Measurements from ENCODE around the gene MYOM1.

DNA sequence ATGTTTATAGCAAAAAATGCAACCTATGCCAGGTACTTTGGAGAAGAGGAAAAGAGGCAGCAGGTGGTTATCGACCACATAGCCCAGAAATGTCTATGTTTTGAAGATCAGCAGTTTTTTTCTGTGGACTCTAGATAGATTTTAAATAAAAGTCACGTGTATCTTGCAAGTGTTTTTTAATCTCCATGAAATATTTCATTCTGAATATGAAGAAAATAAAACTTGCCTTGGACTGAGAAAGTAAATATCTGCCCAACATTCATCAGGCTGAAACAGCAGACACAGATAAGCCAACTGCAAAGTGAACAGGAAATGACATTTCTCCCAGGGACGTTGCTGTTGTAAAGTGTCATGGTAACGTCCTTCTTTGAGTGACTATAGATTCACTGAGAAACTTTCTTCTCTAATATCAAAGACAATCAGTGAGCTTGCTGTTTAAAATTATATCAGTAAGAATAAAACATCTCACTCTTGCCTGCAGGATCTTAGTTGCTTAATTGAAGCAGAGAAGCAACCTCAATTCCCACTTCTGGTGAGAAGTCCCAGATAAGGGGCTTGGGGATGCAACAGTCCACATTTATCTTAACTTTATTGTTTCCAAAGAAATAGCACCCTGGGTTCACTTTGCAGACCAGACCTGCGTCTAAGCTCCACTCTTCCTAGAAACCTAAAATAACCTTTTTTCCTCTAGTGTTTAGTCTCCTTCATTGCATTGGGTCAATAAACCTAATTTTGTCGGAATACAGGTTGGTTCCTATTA is 6.3 kb downstream of the MYOM1 start:
- TF ChIP-seq, protein P1, sequence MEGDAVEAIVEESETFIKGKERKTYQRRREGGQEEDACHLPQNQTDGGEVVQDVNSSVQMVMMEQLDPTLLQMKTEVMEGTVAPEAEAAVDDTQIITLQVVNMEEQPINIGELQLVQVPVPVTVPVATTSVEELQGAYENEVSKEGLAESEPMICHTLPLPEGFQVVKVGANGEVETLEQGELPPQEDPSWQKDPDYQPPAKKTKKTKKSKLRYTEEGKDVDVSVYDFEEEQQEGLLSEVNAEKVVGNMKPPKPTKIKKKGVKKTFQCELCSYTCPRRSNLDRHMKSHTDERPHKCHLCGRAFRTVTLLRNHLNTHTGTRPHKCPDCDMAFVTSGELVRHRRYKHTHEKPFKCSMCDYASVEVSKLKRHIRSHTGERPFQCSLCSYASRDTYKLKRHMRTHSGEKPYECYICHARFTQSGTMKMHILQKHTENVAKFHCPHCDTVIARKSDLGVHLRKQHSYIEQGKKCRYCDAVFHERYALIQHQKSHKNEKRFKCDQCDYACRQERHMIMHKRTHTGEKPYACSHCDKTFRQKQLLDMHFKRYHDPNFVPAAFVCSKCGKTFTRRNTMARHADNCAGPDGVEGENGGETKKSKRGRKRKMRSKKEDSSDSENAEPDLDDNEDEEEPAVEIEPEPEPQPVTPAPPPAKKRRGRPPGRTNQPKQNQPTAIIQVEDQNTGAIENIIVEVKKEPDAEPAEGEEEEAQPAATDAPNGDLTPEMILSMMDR (IDR thresholded peaks at IDR 0.05; ENCODE audit: low read depth, low read length, poor library complexity, severe bottlenecking) = no peak
- no peak for TF ChIP-seq EZH2phosphoT487 (IDR thresholded peaks at IDR 0.05; ENCODE audit: borderline replicate concordance, low read length)

Data from DOHH2 (cell line).